ENCODE data around the gene ISG20. TPM values are rescaled to one million over a fixed set of nuclear protein-coding genes. Genes with fewer than 3 reads are reported as not detected.

ISG20 gene
- total and polyA plus RNA-seq, 2 of the 8 experiments (the other 6 are each of a cell fraction or from before 2014, with no cell fraction given) = 2.9 to 5.2 TPM

GRCh38 chr15:88613074-88613944, 25.5 kb upstream of the ISG20 start (continued):
- TF ChIP-seq TAF7 (optimal IDR thresholded peaks at IDR 0.05; ENCODE audit: borderline replicate concordance, low read depth, low read length) = no peak
